ENCODE results near the gene ING3.
"Not testable (repeated sequence)": the region's sequence is repeated elsewhere in the genome, so short reads cannot be mapped to it uniquely, and the experiment has no call there.

The ING3 gene

GRCh38 chr7:120949998-120950538 is 509 bp upstream of the ING3 start:
- DNase-seq (ENCODE audit: low read depth in 2 of 2) = no peak

- no peak for DNase-seq (ENCODE audit: low read depth in 2 of 2)
These were observed 727 bp downstream of the ING3 start for GRCh38 chr7:120951309-120951699.

- no peak for DNase-seq (ENCODE audit: low read depth in 2 of 2)
These were observed 1.2 kb downstream of the ING3 start for GRCh38 chr7:120951826-120952225.

GRCh38 chr7:120955577-120956149 is 5.1 kb downstream of the ING3 start:
- DNase-seq (ENCODE audit: low read depth in 2 of 2) = no peak

GRCh38 chr7:120959929-120960484 is 9.4 kb downstream of the ING3 start:
- DNase-seq (ENCODE audit: low read depth in 2 of 2) = no peak

GRCh38 chr7:120960714-120961113 is 10.1 kb downstream of the ING3 start:
- DNase-seq (ENCODE audit: low read depth in 2 of 2) = no peak

- no peak for DNase-seq (ENCODE audit: low read depth in 2 of 2)
These were observed 11.1 kb downstream of the ING3 start for GRCh38 chr7:120961638-120962173.

GRCh38 chr7:120964088-120964487 is 13.5 kb downstream of the ING3 start:
- no peak for DNase-seq (ENCODE audit: low read depth in 2 of 2)

GRCh38 chr7:120966961-120967360 is 16.4 kb downstream of the ING3 start:
- DNase-seq (ENCODE audit: low read depth in 2 of 2) = no peak

GRCh38 chr7:120973849-120974248 is 23.3 kb downstream of the ING3 start:
- DNase-seq (ENCODE audit: low read depth in 2 of 2) = no peak

- DNase-seq (ENCODE audit: low read depth in 2 of 2) = no peak
These were observed 29.4 kb downstream of the ING3 start for GRCh38 chr7:120979765-120980499.

GRCh38 chr7:120981117-120981516 is 30.5 kb downstream of the ING3 start:
- no peak for DNase-seq (ENCODE audit: low read depth in 2 of 2)

- DNase-seq (ENCODE audit: low read depth in 2 of 2) = no peak
These were observed 31.5 kb downstream of the ING3 start for GRCh38 chr7:120981888-120982615.

- not testable (repeated sequence) for DNase-seq (ENCODE audit: low read depth in 2 of 2)
These were observed 33.0 kb downstream of the ING3 start for GRCh38 chr7:120983592-120983991.

GRCh38 chr7:120984406-120984805 is 33.8 kb downstream of the ING3 start:
- no peak for DNase-seq (ENCODE audit: low read depth in 2 of 2)

- no peak for DNase-seq (ENCODE audit: low read depth in 2 of 2)
These were observed 34.7 kb downstream of the ING3 start for GRCh38 chr7:120985130-120985758.

- no peak for DNase-seq (ENCODE audit: low read depth in 2 of 2)
These were observed 35.3 kb downstream of the ING3 start for GRCh38 chr7:120985839-120986238.

- DNase-seq (ENCODE audit: low read depth in 2 of 2) = no peak
These were observed 36.1 kb downstream of the ING3 start for GRCh38 chr7:120986650-120987049.

- DNase-seq (ENCODE audit: low read depth in 2 of 2) = no peak
These were observed 36.7 kb downstream of the ING3 start for GRCh38 chr7:120987280-120987679.

- DNase-seq (ENCODE audit: low read depth in 2 of 2) = peak; percentile 77 to 79
These were observed 37.4 kb downstream of the ING3 start for GRCh38 chr7:120987683-120988590.

All from stimulated activated CD4-positive, alpha-beta T cell treated with anti-CD3 and anti-CD28 coated beads, Interleukin-4, amount 100 ng/mL, for 48 hours (primary cell).